ENCODE data around the gene METTL23.
"Not testable (repeated sequence)": the region's sequence is repeated elsewhere in the genome, so short reads cannot be mapped to it uniquely, and the experiment has no call there.

Gene METTL23

GRCh38 chr17:76697702-76698465, 28.8 kb upstream of the METTL23 start:
- Histone ChIP-seq H3K27me3 (ENCODE audit: control insufficient read depth, insufficient read depth, low read length) (no peaks in the 10 kb centered on the region), H3K9ac (ENCODE audit: low read length) (no peak overlapping the region), H3K4me3 (ENCODE audit: low read depth, low read length) (no peak overlapping the region), H3K9me3 (ENCODE audit: control insufficient read depth, insufficient read depth, low read depth, low read length) (no peaks in the 10 kb centered on the region), H3K36me3 (ENCODE audit: control insufficient read depth, insufficient read depth, low read length) (no peaks in the 10 kb centered on the region), H3K27ac (ENCODE audit: low read depth, low read length) (no peak overlapping the region), H3K4me1 (ENCODE audit: control insufficient read depth, insufficient read depth, low read length) (peaks cover 40% of the 10 kb centered on the region)

- H3K27me3 ChIP-seq (ENCODE audit: control insufficient read depth, insufficient read depth, low read length); H3K4me3 ChIP-seq (ENCODE audit: low read depth, low read length); H3K36me3 ChIP-seq (ENCODE audit: control insufficient read depth, insufficient read depth, low read length); H3K9ac ChIP-seq (ENCODE audit: low read length); H3K9me3 ChIP-seq (ENCODE audit: control insufficient read depth, insufficient read depth, low read depth, low read length); H3K27ac ChIP-seq (ENCODE audit: low read depth, low read length): not testable (repeated sequence)
- H3K4me1 ChIP-seq (ENCODE audit: control insufficient read depth, insufficient read depth, low read length) = peaks cover 40% of the 10 kb centered on the region
These were observed 28.1 kb upstream of the METTL23 start for GRCh38 chr17:76698466-76698977.

GRCh38 chr17:76700270-76700616, 26.4 kb upstream of the METTL23 start:
- no peak overlapping the region for H3K4me3 ChIP-seq (ENCODE audit: low read depth, low read length)
- no peaks in the 10 kb centered on the region for H3K9me3 ChIP-seq (ENCODE audit: control insufficient read depth, insufficient read depth, low read depth, low read length)
- H3K27me3 ChIP-seq (ENCODE audit: control insufficient read depth, insufficient read depth, low read length) = no peaks in the 10 kb centered on the region
- peaks cover 40% of the 10 kb centered on the region for H3K4me1 ChIP-seq (ENCODE audit: control insufficient read depth, insufficient read depth, low read length)
- no peaks in the 10 kb centered on the region for H3K36me3 ChIP-seq (ENCODE audit: control insufficient read depth, insufficient read depth, low read length)
- H3K9ac ChIP-seq (ENCODE audit: low read length) = peak overlapping the region; percentile 29
- H3K27ac ChIP-seq (ENCODE audit: low read depth, low read length) = no peak overlapping the region

- H3K9ac ChIP-seq (ENCODE audit: low read length) = peak overlapping the region; percentile 29
- no peaks in the 10 kb centered on the region for H3K36me3 ChIP-seq (ENCODE audit: control insufficient read depth, insufficient read depth, low read length)
- peak overlapping the region; percentile 15; the same call in 1 of the 2 replicates for H3K4me3 ChIP-seq (ENCODE audit: low read depth, low read length)
- peaks cover 40% of the 10 kb centered on the region for H3K4me1 ChIP-seq (ENCODE audit: control insufficient read depth, insufficient read depth, low read length)
- H3K27me3 ChIP-seq (ENCODE audit: control insufficient read depth, insufficient read depth, low read length) = no peaks in the 10 kb centered on the region
- H3K9me3 ChIP-seq (ENCODE audit: control insufficient read depth, insufficient read depth, low read depth, low read length) = no peaks in the 10 kb centered on the region
- no peak overlapping the region for H3K27ac ChIP-seq (ENCODE audit: low read depth, low read length)
These were observed 25.8 kb upstream of the METTL23 start for GRCh38 chr17:76700617-76701470.

GRCh38 chr17:76701471-76701967, 25.1 kb upstream of the METTL23 start:
- H3K4me1 ChIP-seq (ENCODE audit: control insufficient read depth, insufficient read depth, low read length) = peaks cover 40% of the 10 kb centered on the region
- H3K27ac ChIP-seq (ENCODE audit: low read depth, low read length) = no peak overlapping the region
- H3K36me3 ChIP-seq (ENCODE audit: control insufficient read depth, insufficient read depth, low read length) = no peaks in the 10 kb centered on the region
- no peaks in the 10 kb centered on the region for H3K27me3 ChIP-seq (ENCODE audit: control insufficient read depth, insufficient read depth, low read length)
- H3K4me3 ChIP-seq (ENCODE audit: low read depth, low read length) = peak overlapping the region; percentile 15; the same call in 1 of the 2 replicates
- no peak overlapping the region for H3K9ac ChIP-seq (ENCODE audit: low read length)
- H3K9me3 ChIP-seq (ENCODE audit: control insufficient read depth, insufficient read depth, low read depth, low read length) = no peaks in the 10 kb centered on the region

- Histone ChIP-seq H3K9ac (ENCODE audit: low read length) (no peak overlapping the region), H3K9me3 (ENCODE audit: control insufficient read depth, insufficient read depth, low read depth, low read length) (no peaks in the 10 kb centered on the region), H3K4me3 (ENCODE audit: low read depth, low read length) (no peak overlapping the region), H3K27ac (ENCODE audit: low read depth, low read length) (no peak overlapping the region), H3K27me3 (ENCODE audit: control insufficient read depth, insufficient read depth, low read length) (no peaks in the 10 kb centered on the region), H3K4me1 (ENCODE audit: control insufficient read depth, insufficient read depth, low read length) (peaks cover 35% of the 10 kb centered on the region), H3K36me3 (ENCODE audit: control insufficient read depth, insufficient read depth, low read length) (no peaks in the 10 kb centered on the region)
These were observed 24.6 kb upstream of the METTL23 start for GRCh38 chr17:76702076-76702475.

- Histone ChIP-seq H3K9me3 (ENCODE audit: control insufficient read depth, insufficient read depth, low read depth, low read length) (no peaks in the 10 kb centered on the region), H3K27ac (ENCODE audit: low read depth, low read length) (no peak overlapping the region)
These were observed 23.6 kb upstream of the METTL23 start for GRCh38 chr17:76702941-76703637.

GRCh38 chr17:76704805-76705204, 21.8 kb upstream of the METTL23 start:
- Histone ChIP-seq H3K36me3 (ENCODE audit: control insufficient read depth, insufficient read depth, low read length) (no peaks in the 10 kb centered on the region), H3K4me3 (ENCODE audit: low read depth, low read length) (no peak overlapping the region), H3K9ac (ENCODE audit: low read length) (no peak overlapping the region), H3K9me3 (ENCODE audit: control insufficient read depth, insufficient read depth, low read depth, low read length) (no peaks in the 10 kb centered on the region), H3K27me3 (ENCODE audit: control insufficient read depth, insufficient read depth, low read length) (peaks cover 17% of the 10 kb centered on the region), H3K27ac (ENCODE audit: low read depth, low read length) (no peak overlapping the region), H3K4me1 (ENCODE audit: control insufficient read depth, insufficient read depth, low read length) (peaks cover 45% of the 10 kb centered on the region)

More at GRCh38 chr17:76702941-76703637, 23.6 kb upstream of the METTL23 start:
- Histone ChIP-seq H3K4me1 (ENCODE audit: control insufficient read depth, insufficient read depth, low read length) (peaks cover 31% of the 10 kb centered on the region), H3K9ac (ENCODE audit: low read length) (no peak overlapping the region), H3K4me3 (ENCODE audit: low read depth, low read length) (no peak overlapping the region), H3K36me3 (ENCODE audit: control insufficient read depth, insufficient read depth, low read length) (no peaks in the 10 kb centered on the region), H3K27me3 (ENCODE audit: control insufficient read depth, insufficient read depth, low read length) (no peaks in the 10 kb centered on the region)

- Histone ChIP-seq H3K4me1 (ENCODE audit: control insufficient read depth, insufficient read depth, low read length) (peaks cover 35% of the 10 kb centered on the region), H3K27me3 (ENCODE audit: control insufficient read depth, insufficient read depth, low read length) (peaks cover 23% of the 10 kb centered on the region), H3K36me3 (ENCODE audit: control insufficient read depth, insufficient read depth, low read length) (no peaks in the 10 kb centered on the region), H3K9me3 (ENCODE audit: control insufficient read depth, insufficient read depth, low read depth, low read length) (no peaks in the 10 kb centered on the region), H3K9ac (ENCODE audit: low read length) (no peak overlapping the region), H3K4me3 (ENCODE audit: low read depth, low read length) (no peak overlapping the region), H3K27ac (ENCODE audit: low read depth, low read length) (no peak overlapping the region)
These were observed 19.8 kb upstream of the METTL23 start for GRCh38 chr17:76706817-76707216.

GRCh38 chr17:76707985-76708807, 18.4 kb upstream of the METTL23 start:
- Histone ChIP-seq H3K27me3 (ENCODE audit: control insufficient read depth, insufficient read depth, low read length) (peaks cover 23% of the 10 kb centered on the region), H3K9ac (ENCODE audit: low read length) (peak overlapping the region; percentile 31), H3K9me3 (ENCODE audit: control insufficient read depth, insufficient read depth, low read depth, low read length) (no peaks in the 10 kb centered on the region), H3K4me3 (ENCODE audit: low read depth, low read length) (peak overlapping the region; percentile 68), H3K27ac (ENCODE audit: low read depth, low read length) (no peak overlapping the region), H3K4me1 (ENCODE audit: control insufficient read depth, insufficient read depth, low read length) (peaks cover 33% of the 10 kb centered on the region), H3K36me3 (ENCODE audit: control insufficient read depth, insufficient read depth, low read length) (no peaks in the 10 kb centered on the region)
